Lower lobe of right lung (tissue), 2 donors: ENCODE measurements around the gene MRPS6. TPM values are rescaled to one million over a fixed set of nuclear protein-coding genes. Genes with fewer than 3 reads are reported as not detected.

Source experiments
- ATAC-seq, 2 donors: fragments of 200-7000 bp; cut with Tn5 transposase; one replicate each; pipeline ENCODE4 v1.9.1; 2020 to 2022; ENCODE audit warnings: mild to moderate bottlenecking in 2 of 2, moderate library complexity in 2 of 2
- DNase-seq: peaks from one replicate; pipeline ENCODE4 v3.0.0-alpha.2; 2020
- H3K27ac ChIP-seq: fragments of 200-600 bp; one replicate; pipeline ENCODE4 v1.8.0; 2022
- H3K27me3 ChIP-seq: fragments of 200-600 bp; one replicate; pipeline ENCODE4 v1.8.0; 2022; ENCODE audit warnings: low read depth
- H3K36me3 ChIP-seq: fragments of 200-600 bp; one replicate; pipeline ENCODE4 v1.8.0; 2022; ENCODE audit warnings: mild to moderate bottlenecking
- H3K4me1 ChIP-seq: fragments of 200-600 bp; one replicate; pipeline ENCODE4 v1.8.0; 2022
- H3K4me3 ChIP-seq: fragments of 200-600 bp; one replicate; pipeline ENCODE4 v1.8.0; 2022; ENCODE audit warnings: mild to moderate bottlenecking
- H3K9me3 ChIP-seq: fragments of 200-600 bp; one replicate; pipeline ENCODE4 v1.8.0; 2022
- CTCF ChIP-seq: fragments of 200-600 bp; IDR thresholded peaks from one replicate; pipeline ENCODE4 v1.8.0; 2022; ENCODE audit warnings: antibody characterized with exemption, mild to moderate bottlenecking
- intact Hi-C: fragments of 100-400 bp; cut with DNase I; formaldehyde crosslinking; loops from one replicate; pipeline ENCODE4 v1.11.0; 2022
- total RNA-seq: library from RNA; stranded (reverse); fragmentation: NEBNext Ultra II Directional; extraction: Animal tissue kit (Norgen Biotek cat#: 25700); gene quantifications from one replicate; pipeline ENCODE4 v1.2.1, GENCODE V29; 2021
- donor health status: DM: no; HTN: yes; CAD: no; lungs with severe emphysema.

Gene MRPS6
- total RNA-seq, 1 donor from 2014 or later: 44.5 TPM

- TF ChIP-seq CTCF: no peak
- ATAC-seq (no peak), DNase-seq (no peak)
- no peak overlapping the region for H3K27ac ChIP-seq
- H3K4me3 ChIP-seq: no peak overlapping the region
- H3K27me3 ChIP-seq: no peaks in the 10 kb centered on the region
- no peaks in the 10 kb centered on the region for H3K4me1 ChIP-seq
- intact Hi-C loops: no loop called here
- H3K36me3 ChIP-seq: no peaks in the 10 kb centered on the region
- H3K9me3 ChIP-seq: peaks cover 61% of the 10 kb centered on the region
These were observed 93.1 kb downstream of the MRPS6 start for GRCh38 chr21:34166468-34166867.

GRCh38 chr21:34170886-34171285 is 97.5 kb downstream of the MRPS6 start:
- Histone ChIP-seq H3K9me3 (peaks cover 39% of the 10 kb centered on the region), H3K36me3 (no peaks in the 10 kb centered on the region), H3K27ac (no peak overlapping the region), H3K4me1 (no peaks in the 10 kb centered on the region), H3K4me3 (no peak overlapping the region), H3K27me3 (no peaks in the 10 kb centered on the region)
- intact Hi-C loops: no loop called here
- DNase-seq (no peak), ATAC-seq (no peak)
- TF ChIP-seq CTCF: no peak

- TF ChIP-seq CTCF: no peak
- no peak for DNase-seq
- peaks cover 6% of the 10 kb centered on the region for H3K9me3 ChIP-seq
- H3K27me3 ChIP-seq: no peaks in the 10 kb centered on the region
- H3K4me1 ChIP-seq: no peaks in the 10 kb centered on the region
- intact Hi-C loops: no loop called here
- no peak overlapping the region for H3K4me3 ChIP-seq
- ATAC-seq: no peak
- no peak overlapping the region for H3K27ac ChIP-seq
- no peaks in the 10 kb centered on the region for H3K36me3 ChIP-seq
These were observed 101.1 kb downstream of the MRPS6 start for GRCh38 chr21:34174470-34174869.

- Histone ChIP-seq H3K4me1 (no peaks in the 10 kb centered on the region), H3K27me3 (no peaks in the 10 kb centered on the region), H3K4me3 (no peak overlapping the region), H3K27ac (no peak overlapping the region), H3K36me3 (no peaks in the 10 kb centered on the region), H3K9me3 (peaks cover 6% of the 10 kb centered on the region)
- intact Hi-C loops: no loop called here
- DNase-seq (no peak), ATAC-seq (no peak)
- no peak for TF ChIP-seq CTCF
These were observed 103.1 kb downstream of the MRPS6 start for GRCh38 chr21:34176448-34176847.

GRCh38 chr21:34177919-34178567 is 104.7 kb downstream of the MRPS6 start:
- ATAC-seq: no peak
- Histone ChIP-seq H3K27ac (no peak overlapping the region), H3K27me3 (no peaks in the 10 kb centered on the region)

More at GRCh38 chr21:34177919-34178567, 104.7 kb downstream of the MRPS6 start:
- peaks cover 3% of the 10 kb centered on the region for H3K9me3 ChIP-seq
- H3K4me3 ChIP-seq: no peak overlapping the region
- intact Hi-C loops: no loop called here
- no peak for TF ChIP-seq CTCF
- DNase-seq: no peak
- no peaks in the 10 kb centered on the region for H3K4me1 ChIP-seq
- no peaks in the 10 kb centered on the region for H3K36me3 ChIP-seq
